HCT116 (cell line): ENCODE measurements around the gene TIAM1. TPM values are rescaled to one million over a fixed set of nuclear protein-coding genes. Genes with fewer than 3 reads are reported as not detected.
"Not testable (repeated sequence)": the region's sequence is repeated elsewhere in the genome, so short reads cannot be mapped to it uniquely, and the experiment has no call there.

Source experiments
- ATAC-seq: fragments of 200-7000 bp; cut with Tn5 transposase; 2 replicates; pipeline ENCODE4 v1.9.1; 2020; ENCODE audit warnings: mild to moderate bottlenecking, moderate library complexity
- BruUV-seq: library from RNA; stranded (reverse); fragments of 400-500 nt; replicated peaks from 2 replicates; lab custom pipeline; 2021; lab: Mats Ljungman, UMichigan
- CTCF ChIA-PET: fragments of 300-600 bp; sonication (Branson Sonifier 250); formaldehyde crosslinking; loops from one replicate; lab custom pipeline; 2021; ENCODE audit warnings: antibody characterized with exemption; lab: Charles Lee
- POLR2A ChIA-PET: fragments of 300-600, 350-600 bp; sonication (Branson Sonifier 250); formaldehyde crosslinking; loops from one replicate; lab custom pipeline; 2021; ENCODE audit warnings: antibody characterized with exemption; lab: Charles Lee
- RAD21 ChIA-PET, 2 experiments: fragments of 300-600 bp; sonication (Branson Sonifier 250); formaldehyde crosslinking; loops; one replicate each; lab custom pipeline; 2023; ENCODE audit warnings: low total read pairs in 2 of 2; ENCODE audit not compliant: uncharacterized antibody in 2 of 2, unreplicated experiment in 2 of 2, low non-redundant PET in 1 of 2; lab: Charles Lee
- DNase-seq: peaks from one replicate; pipeline ENCODE4 v3.0.0-alpha.2; 2010; ENCODE audit warnings: low read depth, low spot score
- H2AFZ ChIP-seq: fragments of 200-600 bp; shearing (Covaris generic), sonication (generic); 2 replicates; pipeline ENCODE4 v1.6.1; 2017; ENCODE audit warnings: low read depth, mixed run types, mixed read lengths, antibody characterized with exemption, low read length; ENCODE audit not compliant: poor library complexity, severe bottlenecking
- H3K27ac ChIP-seq: 2 replicates; pipeline ENCODE4 v1.5.1; 2012; ENCODE audit warnings: low read depth, low read length
- H3K27me3 ChIP-seq: fragments of 200-600 bp; sonication (generic); 2 replicates; pipeline ENCODE4 v1.6.1; 2016; ENCODE audit warnings: mixed run types, low read length, mixed read lengths; ENCODE audit not compliant: insufficient read depth
- H3K36me3 ChIP-seq, 2 experiments: fragments of 200-500 bp in 1 of 2; fragments of 200-600 bp in 1 of 2; sonication (Bioruptor generic) in 1 of 2; sonication (generic) in 1 of 2; 2 replicates each; pipeline versions ENCODE4 v1.5.1 to v1.6.1; 2014 to 2016; ENCODE audit warnings: low read length in 2 of 2, inconsistent platforms in 1 of 2, mixed read lengths in 1 of 2, mixed run types in 1 of 2; ENCODE audit not compliant: insufficient read depth in 2 of 2, control insufficient read depth in 1 of 2
- H3K4me1 ChIP-seq, 2 experiments: fragments of 200-600 bp in 1 of 2; sonication (generic) in 1 of 2; 2 replicates each; pipeline versions ENCODE4 v1.5.1 to v1.6.1; 2012 to 2017; ENCODE audit warnings: low read length in 2 of 2, inconsistent platforms in 1 of 2, mild to moderate bottlenecking in 1 of 2, mixed read lengths in 1 of 2, mixed run types in 1 of 2, moderate library complexity in 1 of 2; ENCODE audit not compliant: insufficient read depth in 2 of 2, control insufficient read depth in 1 of 2
- H3K4me2 ChIP-seq: fragments of 200-600 bp; sonication (generic); 2 replicates; pipeline ENCODE4 v1.6.1; 2017; ENCODE audit warnings: mixed run types, low read length, mixed read lengths
- H3K4me3 ChIP-seq, 2 experiments: fragments of 200-600 bp in 1 of 2; sonication (generic) in 1 of 2; replicated peaks in 1 of 2; 2 replicates each; pipeline ENCODE4 v1.5.1; 2011 to 2016; ENCODE audit warnings: low read length in 2 of 2, control low read depth in 1 of 2, low read depth in 1 of 2, mild to moderate bottlenecking in 1 of 2, mixed read lengths in 1 of 2, mixed run types in 1 of 2
- H3K79me2 ChIP-seq: fragments of 200-600 bp; sonication (generic); 2 replicates; pipeline ENCODE4 v1.6.1; 2017; ENCODE audit warnings: mild to moderate bottlenecking, mixed run types, low read length, moderate library complexity, mixed read lengths; ENCODE audit not compliant: insufficient read depth
- H3K9ac ChIP-seq: fragments of 200-600 bp; sonication (generic); 2 replicates; pipeline ENCODE4 v1.6.1; 2016; ENCODE audit warnings: low read length, mixed read lengths
- H3K9me2 ChIP-seq: fragments of 200-600 bp; sonication (generic), shearing (Covaris generic); 2 replicates; pipeline ENCODE4 v1.6.1; 2017; ENCODE audit warnings: mixed run types, mild to moderate bottlenecking, moderate library complexity; ENCODE audit not compliant: insufficient read depth
- H3K9me3 ChIP-seq, 2 experiments: fragments of 200-500 bp in 1 of 2; fragments of 200-600 bp in 1 of 2; sonication (Bioruptor generic) in 1 of 2; sonication (generic) in 1 of 2; 2 replicates each; pipeline ENCODE4 v1.6.1; 2014 to 2017; ENCODE audit warnings: low read length in 2 of 2, mixed read lengths in 2 of 2, inconsistent platforms in 1 of 2, low read depth in 1 of 2, mild to moderate bottlenecking in 1 of 2, mixed run types in 1 of 2, moderate library complexity in 1 of 2; ENCODE audit not compliant: control insufficient read depth in 1 of 2, insufficient read depth in 1 of 2
- H4K20me1 ChIP-seq: fragments of 200-600 bp; sonication (generic), shearing (Covaris generic); 2 replicates; pipeline ENCODE4 v1.6.1; 2017; ENCODE audit warnings: mixed run types, mild to moderate bottlenecking, moderate library complexity; ENCODE audit not compliant: insufficient read depth
- ELF1 ChIP-seq: IDR thresholded peaks from 2 replicates; pipeline ENCODE4 v1.6.1; 2012; ENCODE audit warnings: low read depth, borderline replicate concordance
- EZH2phosphoT487 ChIP-seq: fragments of 200-600 bp; IDR thresholded peaks from 2 replicates; pipeline ENCODE4 v1.6.1; 2018; ENCODE audit warnings: antibody characterized with exemption, borderline replicate concordance
- POLR2A ChIP-seq: IDR thresholded peaks from 2 replicates; pipeline ENCODE4 v1.7.0; 2011; ENCODE audit warnings: borderline replicate concordance; ENCODE audit not compliant: insufficient read depth, insufficient read length; ENCODE audit errors: extremely low read depth
- ZNF274 ChIP-seq: fragments of 200-500 bp; sonication (Bioruptor generic); IDR thresholded peaks from 2 replicates; pipeline ENCODE4 v1.6.1; 2014; ENCODE audit warnings: mild to moderate bottlenecking, low read depth, low read length, inconsistent platforms
- intact Hi-C: fragments of 100-400 bp; cut with micrococcal nuclease; formaldehyde crosslinking; loops from 2 replicates; pipeline ENCODE4 v1.10.0; 2022
- total RNA-seq: library from RNA; stranded (reverse); gene quantifications from one replicate; pipeline ENCODE4 v1.2.1, GENCODE V29; 2021; ENCODE audit not compliant: unreplicated experiment
- TF ChIP-seq, protein P1 (sequence below): IDR thresholded peaks from 2 replicates; pipeline ENCODE4 v1.6.1; 2011; ENCODE audit warnings: mild to moderate bottlenecking, low read length, moderate library complexity; ENCODE audit not compliant: insufficient replicate concordance; ENCODE audit errors: extremely low read depth

Gene TIAM1
- total RNA-seq, 1 experiment from 2014 or later = 47.8 TPM

DNA sequence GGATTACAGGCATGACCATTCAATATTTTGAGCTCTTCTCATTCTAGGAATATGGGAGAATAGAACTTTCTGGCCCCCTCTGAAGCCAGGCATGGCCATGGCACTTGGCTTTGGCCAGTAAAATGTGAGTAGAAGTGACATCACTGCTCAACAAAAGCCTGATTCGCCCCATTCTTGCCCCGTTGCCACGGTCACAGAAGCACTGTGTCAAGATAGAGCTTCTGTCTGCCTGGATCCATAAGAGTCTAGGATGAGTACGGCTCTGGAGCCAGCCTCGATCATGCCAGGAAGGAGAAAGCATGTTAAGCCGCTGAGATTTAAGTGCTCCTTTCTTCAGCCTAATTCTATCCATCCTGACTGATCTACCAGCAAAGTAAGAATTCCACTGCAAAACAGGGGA lies 113.1 kb downstream of the TIAM1 start:
- Histone ChIP-seq H3K27me3 (no peaks in the 10 kb centered on the region), H3K9ac (no peak overlapping the region), H3K27ac (no peak overlapping the region), H2AFZ (no peak overlapping the region), H3K9me3 (no peaks in the 10 kb centered on the region), H4K20me1 (no peaks in the 10 kb centered on the region), H3K79me2 (no peaks in the 10 kb centered on the region), H3K4me2 (no peak overlapping the region), H3K36me3 (no peaks in the 10 kb centered on the region), H3K4me3 (no peak overlapping the region), H3K4me1 (no peaks in the 10 kb centered on the region; a peak in 1 of 4 replicates), H3K9me2 (no peaks in the 10 kb centered on the region)
- RAD21 ChIA-PET = no interaction called here
- DNase-seq = no peak
- no peak for TF ChIP-seq POLR2A
- no peak for TF ChIP-seq ELF1
- TF ChIP-seq, protein P1, sequence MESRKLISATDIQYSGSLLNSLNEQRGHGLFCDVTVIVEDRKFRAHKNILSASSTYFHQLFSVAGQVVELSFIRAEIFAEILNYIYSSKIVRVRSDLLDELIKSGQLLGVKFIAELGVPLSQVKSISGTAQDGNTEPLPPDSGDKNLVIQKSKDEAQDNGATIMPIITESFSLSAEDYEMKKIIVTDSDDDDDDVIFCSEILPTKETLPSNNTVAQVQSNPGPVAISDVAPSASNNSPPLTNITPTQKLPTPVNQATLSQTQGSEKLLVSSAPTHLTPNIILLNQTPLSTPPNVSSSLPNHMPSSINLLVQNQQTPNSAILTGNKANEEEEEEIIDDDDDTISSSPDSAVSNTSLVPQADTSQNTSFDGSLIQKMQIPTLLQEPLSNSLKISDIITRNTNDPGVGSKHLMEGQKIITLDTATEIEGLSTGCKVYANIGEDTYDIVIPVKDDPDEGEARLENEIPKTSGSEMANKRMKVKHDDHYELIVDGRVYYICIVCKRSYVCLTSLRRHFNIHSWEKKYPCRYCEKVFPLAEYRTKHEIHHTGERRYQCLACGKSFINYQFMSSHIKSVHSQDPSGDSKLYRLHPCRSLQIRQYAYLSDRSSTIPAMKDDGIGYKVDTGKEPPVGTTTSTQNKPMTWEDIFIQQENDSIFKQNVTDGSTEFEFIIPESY = no peak
- TF ChIP-seq ZNF274 = no peak
- TF ChIP-seq EZH2phosphoT487 = no peak
- CTCF ChIA-PET = no interaction called here
- POLR2A ChIA-PET = no interaction called here
- intact Hi-C loops = no loop called here
- ATAC-seq = no peak
- no TSS peak for BruUV-seq

DNA sequence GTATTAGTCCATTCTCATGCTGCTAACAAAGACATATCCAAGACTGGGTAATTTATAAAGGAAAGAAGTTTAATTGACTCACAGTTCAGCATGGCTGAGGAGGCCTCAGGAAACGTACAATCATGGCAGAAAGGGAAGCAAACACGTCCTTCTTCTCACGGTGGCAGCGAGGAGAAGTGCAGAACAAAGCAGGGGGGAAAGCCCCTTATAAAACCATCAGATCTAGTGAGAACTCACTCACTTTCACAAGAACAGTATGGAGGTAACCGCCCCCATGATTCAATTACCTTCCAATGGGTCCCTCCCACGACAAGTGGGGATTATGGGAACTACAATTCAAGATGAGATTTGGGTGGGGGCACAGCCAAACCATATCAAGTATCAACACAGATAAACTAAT lies 115.3 kb downstream of the TIAM1 start:
- H3K36me3 ChIP-seq, H3K27ac ChIP-seq, H3K9ac ChIP-seq, intact Hi-C loops, H3K9me2 ChIP-seq, H3K4me3 ChIP-seq, H3K79me2 ChIP-seq, H3K27me3 ChIP-seq, H2AFZ ChIP-seq, CTCF ChIA-PET, POLR2A ChIA-PET, ATAC-seq, H3K9me3 ChIP-seq, RAD21 ChIA-PET, BruUV-seq, DNase-seq, H3K4me1 ChIP-seq, H4K20me1 ChIP-seq, H3K4me2 ChIP-seq: not testable (repeated sequence)
